Mesenchymal stem cell (in vitro differentiated cells and primary cell): ENCODE results near the gene ZNF839.

Experiments used
- DNase-seq: peaks from one replicate; pipeline ENCODE4 v3.0.0-alpha.2; 2013
- H2AFZ ChIP-seq: one replicate; pipeline ENCODE4 v1.6.1; 2013; ENCODE audit warnings: low read depth, mild to moderate bottlenecking, control low read depth, inconsistent platforms, low read length, moderate library complexity
- H2AK5ac ChIP-seq: 2 replicates; pipeline ENCODE4 v1.6.1; 2013; ENCODE audit warnings: low read length, moderate library complexity, mild to moderate bottlenecking, inconsistent platforms; ENCODE audit not compliant: severe bottlenecking
- H2BK120ac ChIP-seq: one replicate; pipeline ENCODE4 v1.6.1; 2013; ENCODE audit warnings: low read depth, mild to moderate bottlenecking, inconsistent platforms, low read length, moderate library complexity
- H2BK12ac ChIP-seq, 2 experiments: one replicate each; pipeline ENCODE4 v1.6.1; 2013; ENCODE audit warnings: inconsistent platforms in 2 of 2, low read length in 2 of 2, mild to moderate bottlenecking in 2 of 2, moderate library complexity in 2 of 2, control low read depth in 1 of 2
- H2BK15ac ChIP-seq: one replicate; pipeline ENCODE4 v1.6.1; 2013; ENCODE audit warnings: mild to moderate bottlenecking, low read depth, inconsistent platforms; ENCODE audit not compliant: poor library complexity, severe bottlenecking
- H2BK5ac ChIP-seq: 2 replicates; pipeline ENCODE4 v1.6.1; 2013; ENCODE audit warnings: low read depth, mild to moderate bottlenecking, low read length, control low read depth, inconsistent platforms; ENCODE audit not compliant: poor library complexity, severe bottlenecking
- H3K14ac ChIP-seq, 2 experiments: one replicate each; pipeline ENCODE4 v1.6.1; 2013; ENCODE audit warnings: inconsistent platforms in 2 of 2, low read length in 2 of 2, control low read depth in 1 of 2, mild to moderate bottlenecking in 1 of 2, moderate library complexity in 1 of 2
- H3K18ac ChIP-seq, 2 experiments: one replicate each; pipeline ENCODE4 v1.6.1; 2013; ENCODE audit warnings: inconsistent platforms in 2 of 2, low read length in 2 of 2, control low read depth in 1 of 2, low read depth in 1 of 2, mild to moderate bottlenecking in 1 of 2
- H3K23ac ChIP-seq, 2 experiments: one replicate each; pipeline ENCODE4 v1.6.1; 2013; ENCODE audit warnings: inconsistent platforms in 2 of 2, low read length in 2 of 2, mild to moderate bottlenecking in 2 of 2, moderate library complexity in 2 of 2, control low read depth in 1 of 2
- H3K27ac ChIP-seq: 2 replicates; pipeline ENCODE4 v1.5.1; 2013; ENCODE audit warnings: mild to moderate bottlenecking, moderate library complexity, low read length, control low read depth, inconsistent platforms; ENCODE audit not compliant: poor library complexity, severe bottlenecking
- H3K27me3 ChIP-seq, 2 experiments: 2 replicates each; pipeline versions ENCODE4 v1.6.1 to v1.7.0; 2013; ENCODE audit warnings: low read length in 2 of 2, mild to moderate bottlenecking in 2 of 2, moderate library complexity in 2 of 2, control low read depth in 1 of 2, inconsistent platforms in 1 of 2; ENCODE audit not compliant: control insufficient read depth in 1 of 2, insufficient read depth in 1 of 2
- H3K36me3 ChIP-seq, 2 experiments: 2 replicates each; pipeline versions ENCODE4 v1.6.1 to v1.7.0; 2013; ENCODE audit warnings: low read length in 2 of 2, control low read depth in 1 of 2, inconsistent platforms in 1 of 2, low read depth in 1 of 2, mild to moderate bottlenecking in 1 of 2; ENCODE audit not compliant: insufficient read depth in 2 of 2, control insufficient read depth in 1 of 2
- H3K4ac ChIP-seq, 2 experiments: one replicate each; pipeline ENCODE4 v1.6.1; 2013; ENCODE audit warnings: inconsistent platforms in 2 of 2, low read length in 2 of 2, mild to moderate bottlenecking in 2 of 2, moderate library complexity in 2 of 2, control low read depth in 1 of 2, low read depth in 1 of 2
- H3K4me1 ChIP-seq: 2 replicates; pipeline ENCODE4 v1.6.1; 2013; ENCODE audit warnings: low read depth, low read length, control low read depth; ENCODE audit not compliant: control insufficient read depth, insufficient read depth
- H3K4me2 ChIP-seq: 2 replicates; pipeline ENCODE4 v1.6.1; 2013; ENCODE audit warnings: low read length, mild to moderate bottlenecking, inconsistent platforms; ENCODE audit not compliant: poor library complexity, severe bottlenecking
- H3K4me3 ChIP-seq, 2 experiments: 2 replicates each; pipeline versions ENCODE4 v1.5.1 to v1.7.0; 2013; ENCODE audit warnings: low read length in 2 of 2, mild to moderate bottlenecking in 2 of 2, control low read depth in 1 of 2, low read depth in 1 of 2; ENCODE audit not compliant: insufficient read depth in 1 of 2
- H3K79me1 ChIP-seq: replicated peaks from 2 replicates; pipeline ENCODE4 v1.6.1; 2013; ENCODE audit warnings: mild to moderate bottlenecking, control low read depth, low read length, inconsistent platforms; ENCODE audit not compliant: poor library complexity, severe bottlenecking
- H3K9ac ChIP-seq: 2 replicates; pipeline ENCODE4 v1.7.0; 2013; ENCODE audit warnings: mild to moderate bottlenecking, low read length, moderate library complexity
- H3K9me3 ChIP-seq: 2 replicates; pipeline ENCODE4 v1.7.0; 2013; ENCODE audit warnings: mild to moderate bottlenecking, low read length; ENCODE audit not compliant: control insufficient read depth
- H4K8ac ChIP-seq: one replicate; pipeline ENCODE4 v1.6.1; 2013; ENCODE audit warnings: inconsistent platforms, mild to moderate bottlenecking, low read length, moderate library complexity
- H4K91ac ChIP-seq: one replicate; pipeline ENCODE4 v1.6.1; 2013; ENCODE audit warnings: mild to moderate bottlenecking, low read length, inconsistent platforms
- WGBS: methylation state at CpG from one replicate; pipeline ENCODE4 v1.1.7; 2013; ENCODE audit warnings: mixed read lengths; 5-methylcytosine and 5-hydroxymethylcytosine counted together

The ZNF839 gene

GRCh38 chr14:102317564-102318248, 1.8 kb upstream of the ZNF839 start:
- no peak overlapping the region for H2BK5ac ChIP-seq
- H3K27ac ChIP-seq, result peak overlapping the region; percentile 89
- peak overlapping the region; percentile 60 for H2AFZ ChIP-seq
- H3K23ac ChIP-seq, result no peak overlapping the region
- no peak overlapping the region for H3K4ac ChIP-seq
- peak overlapping the region in 1 of 2 experiments; percentile 67 for H2BK12ac ChIP-seq
- H3K9ac ChIP-seq, result peak overlapping the region; percentile 77
- H3K4me1 ChIP-seq, result peaks cover 18% of the 10 kb centered on the region
- peak overlapping the region; percentile 61 to 81 for H3K4me3 ChIP-seq
- no peak overlapping the region for H2BK120ac ChIP-seq
- peak overlapping the region; percentile 64 for H2AK5ac ChIP-seq
- peak overlapping the region; percentile 92 for H3K4me2 ChIP-seq
- H3K9me3 ChIP-seq, result no peaks in the 10 kb centered on the region
- H4K91ac ChIP-seq, result no peak overlapping the region
- peak overlapping the region; percentile 32 for H4K8ac ChIP-seq
- 78% methylated on average over 12 of the region's 12 CpGs for WGBS
- DNase-seq, result no peak
- H3K36me3 ChIP-seq, result peaks cover 0 to 3% of the 10 kb centered on the region in 2 experiments
- peaks cover 13% of the 10 kb centered on the region for H3K79me1 ChIP-seq
- H3K14ac ChIP-seq, result no peak overlapping the region
- no peak overlapping the region for H2BK15ac ChIP-seq
- H3K18ac ChIP-seq, result peak overlapping the region in 1 of 2 experiments; percentile 43
- H3K27me3 ChIP-seq, result no peaks in the 10 kb centered on the region

DNA sequence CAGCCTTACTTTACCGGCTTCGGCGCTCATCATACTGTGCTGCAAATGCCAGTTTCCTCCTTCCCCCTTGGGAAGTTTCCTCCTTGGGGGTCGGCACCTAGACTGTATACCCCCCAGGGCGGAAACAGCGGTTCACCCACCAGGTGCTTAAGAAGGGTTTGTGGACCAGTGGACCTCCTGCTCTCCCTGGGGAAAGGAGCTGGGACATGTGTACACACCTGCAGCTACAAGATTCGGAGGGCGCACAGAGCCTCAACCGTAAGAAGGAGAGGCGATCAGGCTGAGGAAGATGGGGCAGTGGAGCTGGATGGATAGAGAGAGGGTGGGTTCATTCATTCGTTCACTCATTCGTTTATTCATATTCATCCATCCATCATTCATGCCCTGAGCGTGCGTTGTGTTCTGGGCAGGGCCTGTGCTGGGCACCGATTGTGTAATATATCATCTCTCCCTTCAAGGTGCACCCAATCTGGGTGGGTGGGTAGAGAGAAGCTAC, 717 bp upstream of the ZNF839 start:
- H4K8ac ChIP-seq, result peak overlapping the region; percentile 47
- no peak overlapping the region for H3K23ac ChIP-seq
- H3K27ac ChIP-seq, result no peak overlapping the region
- H3K18ac ChIP-seq, result peak overlapping the region in 1 of 2 experiments; percentile 5
- peak overlapping the region in 1 of 2 experiments; percentile 1 for H3K4ac ChIP-seq
- H4K91ac ChIP-seq, result no peak overlapping the region
- no peak overlapping the region for H2BK5ac ChIP-seq
- peak overlapping the region; percentile 42 for H2AK5ac ChIP-seq
- peak overlapping the region in 1 of 2 experiments; percentile 4 for H2BK12ac ChIP-seq
- peak overlapping the region in 1 of 2 experiments; percentile 84 for H3K4me3 ChIP-seq
- peak overlapping the region; percentile 64 for H3K4me2 ChIP-seq
- no peaks in the 10 kb centered on the region for H3K27me3 ChIP-seq
- peaks cover 15% of the 10 kb centered on the region for H3K79me1 ChIP-seq
- H3K9me3 ChIP-seq, result no peaks in the 10 kb centered on the region
- H2BK15ac ChIP-seq, result no peak overlapping the region
- no peak overlapping the region for H2AFZ ChIP-seq
- H3K9ac ChIP-seq, result peak overlapping the region; percentile 91
- peaks cover 0 to 3% of the 10 kb centered on the region in 2 experiments for H3K36me3 ChIP-seq
- peak overlapping the region; percentile 81 for H2BK120ac ChIP-seq
- DNase-seq, result no peak
- H3K14ac ChIP-seq, result no peak overlapping the region
- H3K4me1 ChIP-seq, result peaks cover 18% of the 10 kb centered on the region
- 84% methylated on average over 9 of the region's 15 CpGs for WGBS

GRCh38 chr14:102320033-102320660, 601 bp downstream of the ZNF839 start:
- WGBS, result 9% methylated on average over 23 of the region's 30 CpGs
- no peak overlapping the region for H2AK5ac ChIP-seq
- peaks cover 0 to 3% of the 10 kb centered on the region in 2 experiments for H3K36me3 ChIP-seq

More at GRCh38 chr14:102320033-102320660, 601 bp downstream of the ZNF839 start:
- H3K23ac ChIP-seq, result no peak overlapping the region
- H2BK5ac ChIP-seq, result no peak overlapping the region
- peak; percentile 73 for DNase-seq
- H3K4me2 ChIP-seq, result peak overlapping the region; percentile 63
- H3K4me3 ChIP-seq, result peak overlapping the region; percentile 79 to 84
- peaks cover 18% of the 10 kb centered on the region for H3K79me1 ChIP-seq
- H3K9ac ChIP-seq, result peak overlapping the region; percentile 91
- peak overlapping the region; percentile 12 for H2BK15ac ChIP-seq
- peak overlapping the region; percentile 92 for H4K8ac ChIP-seq
- no peak overlapping the region for H3K14ac ChIP-seq
- H3K27me3 ChIP-seq, result no peaks in the 10 kb centered on the region
- H2BK120ac ChIP-seq, result peak overlapping the region; percentile 57
- peak overlapping the region; percentile 68 for H2AFZ ChIP-seq
- H3K27ac ChIP-seq, result no peak overlapping the region
- H3K18ac ChIP-seq, result peak overlapping the region; percentile 76 to 86
- peak overlapping the region; percentile 37 to 85 for H3K4ac ChIP-seq
- H3K9me3 ChIP-seq, result no peaks in the 10 kb centered on the region
- no peak overlapping the region for H4K91ac ChIP-seq
- H3K4me1 ChIP-seq, result peaks cover 12% of the 10 kb centered on the region
- H2BK12ac ChIP-seq, result no peak overlapping the region
